Measurements from ENCODE around the gene GRIN1.

The GRIN1 gene

GRCh38 chr9:137180491-137180890, 41.5 kb downstream of the GRIN1 start:
- DNase-seq, result no peak

- no peak for DNase-seq
Observed at GRCh38 chr9:137181680-137182079, 42.7 kb downstream of the GRIN1 start.

GRCh38 chr9:137182836-137183235, 43.9 kb downstream of the GRIN1 start:
- no peak for DNase-seq

- DNase-seq, result no peak
Observed at GRCh38 chr9:137183980-137184595, 45.1 kb downstream of the GRIN1 start.

GRCh38 chr9:137184881-137185660, 46.1 kb downstream of the GRIN1 start:
- no peak for DNase-seq

- no peak for DNase-seq
Observed at GRCh38 chr9:137185921-137186320, 47.0 kb downstream of the GRIN1 start.

- no peak for DNase-seq
Observed at GRCh38 chr9:137186385-137186784, 47.4 kb downstream of the GRIN1 start.

GRCh38 chr9:137187386-137187785, 48.4 kb downstream of the GRIN1 start:
- DNase-seq, result no peak

- no peak for DNase-seq
Observed at GRCh38 chr9:137188086-137188489, 49.1 kb downstream of the GRIN1 start.

GRCh38 chr9:137188490-137189296, 49.7 kb downstream of the GRIN1 start, which contains the start of the genes ANAPC2 and SSNA1:
Gene ANAPC2 (minus strand): TSS chr9:137188560. CDS start chr9:137188532, 28 bp downstream.
Gene SSNA1 (plus strand): TSS chr9:137188676. CDS start chr9:137188727, 51 bp downstream.
- DNase-seq, result peak; percentile 96

GRCh38 chr9:137189297-137190295, 50.6 kb downstream of the GRIN1 start:
- no peak for DNase-seq

- peak; percentile 47 for DNase-seq
Observed at GRCh38 chr9:137190315-137190856, 51.4 kb downstream of the GRIN1 start.

- DNase-seq, result no peak
Observed at GRCh38 chr9:137191245-137191644, 52.3 kb downstream of the GRIN1 start.

- no peak for DNase-seq
Observed at GRCh38 chr9:137191691-137192447, 52.9 kb downstream of the GRIN1 start.

GRCh38 chr9:137192448-137192780, 53.5 kb downstream of the GRIN1 start:
- no peak for DNase-seq

GRCh38 chr9:137192859-137193258, 53.9 kb downstream of the GRIN1 start:
- no peak for DNase-seq

GRCh38 chr9:137193771-137194170, 54.8 kb downstream of the GRIN1 start:
- DNase-seq, result no peak

GRCh38 chr9:137194388-137194787, 55.4 kb downstream of the GRIN1 start:
- DNase-seq, result no peak

GRCh38 chr9:137194909-137195308, 56.0 kb downstream of the GRIN1 start:
- no peak for DNase-seq

- DNase-seq, result no peak
Observed at GRCh38 chr9:137195525-137196220, 56.7 kb downstream of the GRIN1 start.

All from hematopoietic multipotent progenitor cell treated with erythropoietin and hydrocortisone succinate and interleukin-3 and kit ligand, for 4 days (in vitro differentiated cells).